ENCODE data around the gene VAMP4. TPM values are rescaled to one million over a fixed set of nuclear protein-coding genes. Genes with fewer than 3 reads are reported as not detected.

VAMP4 gene
- total RNA-seq, 2 donors from 2014 or later = 6.4 to 12.4 TPM

DNA sequence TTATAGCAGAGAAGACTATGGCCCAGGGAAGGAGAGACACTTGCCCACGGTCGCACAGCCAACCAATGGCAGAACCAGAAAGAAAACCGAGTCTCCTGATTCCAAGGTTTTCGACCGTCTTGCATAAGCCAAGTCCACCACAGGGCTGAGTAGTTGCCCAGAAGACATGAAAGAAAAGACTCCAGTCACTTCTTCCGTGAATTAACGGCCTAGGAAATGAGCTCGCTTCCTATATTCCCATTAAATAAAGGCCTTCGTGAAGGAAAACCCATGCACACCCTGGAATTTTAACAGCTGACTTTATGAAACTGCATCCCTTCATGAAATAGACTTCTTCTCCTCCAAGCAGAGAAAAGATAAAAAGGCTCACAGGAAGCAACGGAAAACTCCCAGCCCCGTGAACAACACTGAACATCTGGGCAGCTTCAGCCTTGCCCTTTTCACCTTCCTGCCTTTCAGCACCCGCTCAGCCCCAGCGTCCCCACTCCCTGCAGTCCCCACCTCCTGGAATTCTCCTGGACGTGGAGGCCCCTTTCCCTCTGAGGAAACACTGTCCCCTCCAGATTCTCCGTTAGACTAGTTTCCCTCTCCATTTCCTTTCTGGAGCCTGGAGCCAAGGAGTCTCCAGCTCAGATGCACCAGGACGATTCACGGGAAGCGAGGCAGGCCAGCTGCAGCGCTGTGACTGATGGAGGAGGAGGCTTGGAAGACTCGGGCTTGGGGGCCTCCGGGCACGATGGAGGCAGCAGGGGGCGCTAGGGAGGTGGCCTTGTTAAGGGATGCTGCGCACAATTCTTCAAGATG lies 86.7 kb downstream of the VAMP4 start:
- H3K9ac ChIP-seq (ENCODE audit: low read depth in 2 of 2, low read length in 2 of 2) = peak overlapping the region; percentile 6 to 39
- no peak overlapping the region for H3K4me3 ChIP-seq
- TF ChIP-seq, protein P1, sequence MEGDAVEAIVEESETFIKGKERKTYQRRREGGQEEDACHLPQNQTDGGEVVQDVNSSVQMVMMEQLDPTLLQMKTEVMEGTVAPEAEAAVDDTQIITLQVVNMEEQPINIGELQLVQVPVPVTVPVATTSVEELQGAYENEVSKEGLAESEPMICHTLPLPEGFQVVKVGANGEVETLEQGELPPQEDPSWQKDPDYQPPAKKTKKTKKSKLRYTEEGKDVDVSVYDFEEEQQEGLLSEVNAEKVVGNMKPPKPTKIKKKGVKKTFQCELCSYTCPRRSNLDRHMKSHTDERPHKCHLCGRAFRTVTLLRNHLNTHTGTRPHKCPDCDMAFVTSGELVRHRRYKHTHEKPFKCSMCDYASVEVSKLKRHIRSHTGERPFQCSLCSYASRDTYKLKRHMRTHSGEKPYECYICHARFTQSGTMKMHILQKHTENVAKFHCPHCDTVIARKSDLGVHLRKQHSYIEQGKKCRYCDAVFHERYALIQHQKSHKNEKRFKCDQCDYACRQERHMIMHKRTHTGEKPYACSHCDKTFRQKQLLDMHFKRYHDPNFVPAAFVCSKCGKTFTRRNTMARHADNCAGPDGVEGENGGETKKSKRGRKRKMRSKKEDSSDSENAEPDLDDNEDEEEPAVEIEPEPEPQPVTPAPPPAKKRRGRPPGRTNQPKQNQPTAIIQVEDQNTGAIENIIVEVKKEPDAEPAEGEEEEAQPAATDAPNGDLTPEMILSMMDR (IDR thresholded peaks at IDR 0.05) = peak; percentile 47
- H3K36me3 ChIP-seq = no peaks in the 10 kb centered on the region
- intact Hi-C loops (cut with DNase I) = no loop called here
- H3K27ac ChIP-seq = peak overlapping the region; percentile 27
- H3K4me1 ChIP-seq = no peaks in the 10 kb centered on the region
- no peaks in the 10 kb centered on the region for H3K9me3 ChIP-seq
- peak; percentile 70 for DNase-seq
- H3K27me3 ChIP-seq = no peaks in the 10 kb centered on the region

DNA sequence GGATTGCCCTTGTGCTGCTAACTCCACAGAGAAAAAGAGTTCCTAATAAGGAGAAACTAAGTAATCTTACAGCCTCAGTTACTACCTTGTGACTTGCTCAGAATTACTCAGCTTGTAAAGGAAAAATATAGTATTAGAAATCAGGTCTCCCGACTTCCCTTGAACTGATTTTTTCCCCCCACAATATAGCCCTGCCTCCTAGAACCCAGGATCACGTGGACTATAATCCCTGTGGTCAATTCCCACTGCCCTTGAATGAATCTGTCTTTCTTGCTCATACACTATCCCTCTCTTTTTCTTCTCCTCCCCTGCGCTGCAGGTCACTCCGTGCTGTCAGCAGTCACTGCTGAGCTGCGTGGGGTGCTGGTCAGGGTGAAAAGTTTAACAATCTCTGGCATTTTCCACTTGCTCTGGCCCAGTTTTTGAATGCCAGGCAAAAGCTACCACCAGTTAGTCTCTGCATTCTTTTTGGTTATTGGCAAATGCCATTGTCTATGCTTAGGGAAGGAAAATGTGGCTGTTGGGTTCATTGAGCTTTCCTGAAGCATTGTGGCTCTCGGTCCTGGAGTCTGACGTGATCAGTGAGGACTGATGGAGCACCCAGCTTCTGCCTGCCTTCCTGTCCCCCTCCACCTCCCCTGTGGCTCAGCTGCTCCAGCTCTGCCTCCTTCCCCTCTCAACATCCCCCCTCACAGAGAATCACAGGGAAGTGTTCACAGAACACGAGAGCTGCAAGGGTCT lies 87.5 kb downstream of the VAMP4 start:
- intact Hi-C loops (cut with DNase I) = no loop called here
- H3K9ac ChIP-seq (ENCODE audit: low read depth in 2 of 2, low read length in 2 of 2) = no peak overlapping the region
- no peaks in the 10 kb centered on the region for H3K36me3 ChIP-seq
- DNase-seq = no peak
- no peaks in the 10 kb centered on the region for H3K4me1 ChIP-seq
- H3K9me3 ChIP-seq = no peaks in the 10 kb centered on the region
- H3K27ac ChIP-seq = no peak overlapping the region
- TF ChIP-seq, protein P1 (IDR thresholded peaks at IDR 0.05) = no peak
- no peaks in the 10 kb centered on the region for H3K27me3 ChIP-seq
- H3K4me3 ChIP-seq = no peak overlapping the region

DNA sequence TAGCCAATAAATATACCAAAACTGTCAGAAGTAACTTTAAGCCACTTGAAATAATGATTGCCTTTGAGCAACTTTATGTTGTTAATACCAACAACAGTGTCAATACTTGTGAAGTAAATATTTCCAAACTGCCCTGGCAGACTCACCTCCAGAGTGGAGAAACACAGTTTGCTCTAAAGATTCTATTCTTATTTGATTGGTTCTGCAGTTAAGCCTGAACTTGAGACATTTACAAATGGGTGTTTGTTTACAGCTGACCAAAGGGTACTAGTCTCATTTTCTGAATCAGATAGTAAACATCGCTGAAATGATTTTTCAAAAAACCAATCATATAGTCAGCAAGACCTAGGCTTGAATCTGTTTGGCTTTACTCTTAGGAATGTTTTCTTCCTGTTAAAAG lies 88.1 kb downstream of the VAMP4 start:
- no peak overlapping the region for H3K4me3 ChIP-seq
- no peak overlapping the region for H3K9ac ChIP-seq (ENCODE audit: low read depth in 2 of 2, low read length in 2 of 2)
- no peak overlapping the region for H3K27ac ChIP-seq
- TF ChIP-seq, protein P1 (IDR thresholded peaks at IDR 0.05) = no peak
- H3K27me3 ChIP-seq = no peaks in the 10 kb centered on the region
- H3K4me1 ChIP-seq = no peaks in the 10 kb centered on the region
- intact Hi-C loops (cut with DNase I) = no loop called here
- no peak for DNase-seq
- H3K36me3 ChIP-seq = no peaks in the 10 kb centered on the region
- no peaks in the 10 kb centered on the region for H3K9me3 ChIP-seq

DNA sequence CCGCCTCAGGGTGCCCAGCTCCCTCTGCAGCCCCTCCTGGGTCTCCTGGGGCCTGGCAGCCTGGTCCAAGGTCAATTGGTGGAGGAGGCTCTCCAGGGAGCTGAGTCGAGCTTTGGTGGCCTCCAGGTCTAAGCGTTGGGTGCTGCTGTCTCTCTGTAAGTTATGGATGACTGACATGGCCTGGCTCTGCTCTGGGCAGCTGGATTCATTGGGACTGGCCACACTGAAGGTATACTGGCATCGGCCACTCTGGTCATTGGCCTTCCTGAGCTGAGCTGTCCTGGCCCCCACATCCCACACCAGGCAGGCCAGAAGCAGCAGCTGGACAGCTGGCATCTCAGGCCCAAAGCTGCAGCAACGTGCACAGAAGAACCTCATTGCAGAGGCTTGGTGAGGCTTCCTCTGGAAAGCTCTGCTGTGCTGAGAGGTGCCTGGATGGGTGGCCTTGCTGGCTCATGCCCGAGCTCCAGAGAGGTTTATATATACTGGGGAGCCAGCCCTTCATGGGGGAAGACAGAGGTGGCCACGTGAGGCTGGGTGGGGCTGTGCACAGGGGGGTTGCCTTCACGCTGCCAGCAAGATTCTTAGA lies 89.5 kb downstream of the VAMP4 start, which contains the start of gene MYOC:
MYOC (minus strand) TSS at position 455 of the 589 bp plus-strand sequence; CDS start at position 378, 77 bp downstream.
- Histone ChIP-seq H3K36me3 (no peaks in the 10 kb centered on the region), H3K9ac (ENCODE audit: low read depth in 2 of 2, low read length in 2 of 2) (no peak within 1 kb of the TSS), H3K27ac (no peak within 1 kb of the TSS), H3K4me3 (no peak within 1 kb of the TSS), H3K4me1 (no peaks in the 10 kb centered on the region), H3K9me3 (no peaks in the 10 kb centered on the region), H3K27me3 (no peaks in the 10 kb centered on the region)
- TF ChIP-seq, protein P1 (IDR thresholded peaks at IDR 0.05) = no peak
- no peak for DNase-seq
- intact Hi-C loops (cut with DNase I) = no loop called here

Other genes with a start within 250 kb of the VAMP4 start
- not detected for gene MYOCOS, start 119.8 kb downstream of the VAMP4 start, total RNA-seq
- gene MYOC, start 89.4 kb downstream of the VAMP4 start, total RNA-seq = 1 to 10 TPM in 1 of 2 donors, under 1 TPM in 1; 0.62 to 1.3 TPM
- 10 to 100 TPM; 19.9 to 42.7 TPM for gene METTL13, start 39.6 kb upstream of the VAMP4 start, total RNA-seq
- 1 to 10 TPM; 1.7 to 2.6 TPM for gene DNM3, start 99.4 kb upstream of the VAMP4 start, total RNA-seq

Data from colonic mucosa (tissue), 4 donors.